Endothelial cell of umbilical vein (primary cell): ENCODE measurements around the gene METTL25. TPM values are rescaled to one million over a fixed set of nuclear protein-coding genes. Genes with fewer than 3 reads are reported as not detected.

ENCODE experiments used
- BruUV-seq: library from RNA; stranded (reverse); fragments of 400-500 nt; replicated peaks from 2 replicates; lab custom pipeline; 2021; lab: Mats Ljungman, UMichigan
- CTCF ChIA-PET: fragments of 300-600, 350-600 bp; sonication (Branson Sonifier 250); formaldehyde crosslinking; loops from one replicate; lab custom pipeline; 2021; ENCODE audit warnings: antibody characterized with exemption, inconsistent platforms; lab: Charles Lee
- POLR2A ChIA-PET: fragments of 300-600, 350-600 bp; sonication (Branson Sonifier 250); formaldehyde crosslinking; loops from one replicate; lab custom pipeline; 2021; ENCODE audit warnings: antibody characterized with exemption, inconsistent platforms; lab: Charles Lee
- DNase-seq: peaks from one replicate; pipeline ENCODE4 v3.0.0-alpha.2; 2011; ENCODE audit warnings: low read depth, low spot score
- FAIRE-seq: peaks from 2 replicates; lab custom pipeline; 2011; peaks lifted over from hg19 to GRCh38; lab: Jason Lieb, UNC
- H2AFZ ChIP-seq: 2 replicates; pipeline ENCODE4 v1.6.0; 2012; ENCODE audit warnings: low read depth, low read length, control low read depth, inconsistent platforms
- H3K27ac ChIP-seq: 2 replicates; pipeline ENCODE4 v1.5.1; 2011; ENCODE audit warnings: low read depth, mild to moderate bottlenecking, control low read depth, low read length, moderate library complexity; ENCODE audit not compliant: insufficient read depth
- H3K27me3 ChIP-seq, 2 experiments: 2 replicates each; pipeline versions ENCODE4 v1.6.0 to v1.6.1; 2011; ENCODE audit warnings: low read length in 2 of 2, mixed read lengths in 1 of 2; ENCODE audit not compliant: control insufficient read depth in 2 of 2, insufficient read depth in 2 of 2
- H3K36me3 ChIP-seq, 2 experiments: 2 replicates in 1 of 2; 3 replicates in 1 of 2; pipeline ENCODE4 v1.5.1; 2011; ENCODE audit warnings: low read length in 2 of 2, mild to moderate bottlenecking in 1 of 2, moderate library complexity in 1 of 2; ENCODE audit not compliant: control insufficient read depth in 2 of 2, insufficient read depth in 2 of 2; ENCODE audit errors: extremely low read depth in 1 of 2
- H3K4me1 ChIP-seq: 3 replicates; pipeline ENCODE4 v1.5.1; 2011; ENCODE audit warnings: mild to moderate bottlenecking, low read length; ENCODE audit not compliant: control insufficient read depth, insufficient read depth; ENCODE audit errors: extremely low read depth
- H3K4me2 ChIP-seq: 2 replicates; pipeline ENCODE4 v1.6.1; 2011; ENCODE audit warnings: low read length, control low read depth, mixed read lengths; ENCODE audit not compliant: insufficient read depth
- H3K4me3 ChIP-seq, 3 experiments: fragments of 200-600 bp in 1 of 3; sonication (generic), shearing (Covaris generic) in 1 of 3; replicated peaks in 1 of 3; 2 replicates each; pipeline ENCODE4 v1.5.1; 2011 to 2016; ENCODE audit warnings: control low read depth in 3 of 3, low read length in 3 of 3, mild to moderate bottlenecking in 2 of 3, inconsistent platforms in 1 of 3, low read depth in 1 of 3, moderate library complexity in 1 of 3; ENCODE audit not compliant: insufficient read depth in 1 of 3
- H3K79me2 ChIP-seq: 2 replicates; pipeline ENCODE4 v1.6.0; 2012; ENCODE audit warnings: low read length, inconsistent platforms; ENCODE audit not compliant: control insufficient read depth, insufficient read depth
- H3K9ac ChIP-seq: replicated peaks from 2 replicates; pipeline ENCODE3; 2011; ENCODE audit warnings: low read length, control low read depth; ENCODE audit not compliant: insufficient read depth; ENCODE audit errors: extremely low read depth
- H3K9me1 ChIP-seq: replicated peaks from 3 replicates; pipeline ENCODE4 v1.6.0; 2011; ENCODE audit warnings: mild to moderate bottlenecking, low read length; ENCODE audit not compliant: control insufficient read depth, insufficient read depth; ENCODE audit errors: extremely low read depth
- H3K9me3 ChIP-seq: replicated peaks from 2 replicates; pipeline ENCODE4 v1.5.1; 2012; ENCODE audit warnings: low read length, inconsistent platforms; ENCODE audit not compliant: control insufficient read depth, insufficient read depth
- H4K20me1 ChIP-seq: replicated peaks from 2 replicates; pipeline ENCODE3; 2011; ENCODE audit warnings: mild to moderate bottlenecking, low read length; ENCODE audit not compliant: control insufficient read depth, insufficient read depth; ENCODE audit errors: extremely low read depth
- CTCF ChIP-seq, 2 donors: IDR thresholded peaks; 1 replicate in 1 of 2; 2 replicates in 1 of 2; pipeline ENCODE4 v1.5.1; 2011; ENCODE audit warnings: low read length in 2 of 2, mild to moderate bottlenecking in 2 of 2, moderate library complexity in 2 of 2, control low read depth in 1 of 2, inconsistent platforms in 1 of 2, low read depth in 1 of 2; ENCODE audit not compliant: insufficient read depth in 1 of 2; ENCODE audit errors: extremely low read depth in 1 of 2
- EZH2 ChIP-seq: IDR thresholded peaks from 2 replicates; pipeline ENCODE4 v1.6.1; 2012; ENCODE audit warnings: borderline replicate concordance, low read depth, mild to moderate bottlenecking, moderate library complexity, low read length, inconsistent platforms; ENCODE audit not compliant: severe bottlenecking
- FOS ChIP-seq: IDR thresholded peaks from 2 replicates; pipeline ENCODE4 v1.6.1; 2011; ENCODE audit warnings: mild to moderate bottlenecking, low read length, moderate library complexity, borderline replicate concordance; ENCODE audit not compliant: insufficient read depth
- GATA2 ChIP-seq: IDR thresholded peaks from 2 replicates; pipeline ENCODE4 v1.7.0; 2011; ENCODE audit warnings: low read depth, mild to moderate bottlenecking, moderate library complexity, mixed read lengths, low read length; ENCODE audit not compliant: insufficient read length, insufficient read depth
- JUN ChIP-seq: IDR thresholded peaks from 2 replicates; pipeline ENCODE4 v1.6.1; 2011; ENCODE audit warnings: borderline replicate concordance, low read depth; ENCODE audit not compliant: insufficient read length, insufficient read depth
- MAX ChIP-seq: IDR thresholded peaks from 2 replicates; pipeline ENCODE4 v1.6.1; 2011; ENCODE audit not compliant: insufficient read depth, insufficient read length
- MYC ChIP-seq: IDR thresholded peaks from one replicate; pipeline ENCODE4 v1.6.1; 2011; ENCODE audit warnings: mild to moderate bottlenecking, low read depth, low read length
- POLR2A ChIP-seq: IDR thresholded peaks from 2 replicates; pipeline ENCODE4 v1.6.1; 2012; ENCODE audit warnings: low read depth, mild to moderate bottlenecking, control low read depth, low read length
- POLR2AphosphoS5 ChIP-seq: IDR thresholded peaks from 2 replicates; pipeline ENCODE4 v1.6.1; 2012; ENCODE audit warnings: low read depth, mild to moderate bottlenecking, control low read depth, low read length, moderate library complexity; ENCODE audit not compliant: insufficient read depth
- dilution Hi-C: fragments of 300-500 bp; cut with MboI; formaldehyde crosslinking; loops from one replicate; pipeline ENCODE4 v1.15.0; 2019; ENCODE audit warnings: low sequenced_read_pairs; ENCODE audit not compliant: extremely low pct_ligation_motif_present
- intact Hi-C: fragments of 100-400 bp; cut with micrococcal nuclease; formaldehyde crosslinking; loops from one replicate; pipeline ENCODE4 v1.10.0; 2022
- polyA plus RNA-seq, 4 experiments: library from polyadenylated mRNA; depleted of rRNA in 3 of 4; stranded (reverse) in 3 of 4; unstranded in 1 of 4; fragments of >200 nt; gene quantifications; 2 replicates each; pipeline versions ENCODE4 v1.2.1 to v1.2.3, GENCODE V29; 2011 to 2012; ENCODE audit warnings: missing spikeins in 1 of 4
- total RNA-seq: library from RNA; stranded (reverse); gene quantifications from 2 replicates; pipeline ENCODE4 v1.2.3, GENCODE V29; 2021

The METTL25 gene
- total and polyA plus RNA-seq, 2 donors (not counting 3 experiments of a cell fraction or from before 2014, with no cell fraction given), result 6.5 to 8.5 TPM

- H3K4me1 ChIP-seq, result no peaks in the 10 kb centered on the region
- H3K9me3 ChIP-seq, result no peaks in the 10 kb centered on the region
- intact Hi-C loops (no loop called here), dilution Hi-C loops (no loop called here)
- no peaks in the 10 kb centered on the region for H3K27me3 ChIP-seq
- BruUV-seq, result no TSS peak
- no peak overlapping the region for H3K4me2 ChIP-seq
- H3K4me3 ChIP-seq, result no peak overlapping the region
- FAIRE-seq (no peak), DNase-seq (no peak)
- H4K20me1 ChIP-seq, result no peaks in the 10 kb centered on the region
- no peak overlapping the region for H3K27ac ChIP-seq
- ChIA-PET CTCF (interaction anchor here (1.2 kb wide), 1 partner anchor 12 kb away, joined by 4 read pairs; no protein-coding TSS in a partner anchor), POLR2A (no interaction called here)
- no peaks in the 10 kb centered on the region for H3K36me3 ChIP-seq
- H2AFZ ChIP-seq, result no peak overlapping the region
- no peak overlapping the region for H3K9ac ChIP-seq
- H3K9me1 ChIP-seq, result no peaks in the 10 kb centered on the region
- no peaks in the 10 kb centered on the region for H3K79me2 ChIP-seq
- TF ChIP-seq POLR2AphosphoS5 (no peak), MYC (no peak), MAX (no peak), CTCF (IDR thresholded peaks at IDR 0.05; ENCODE audit: extremely low read depth in 1 of 2, insufficient read depth in 1 of 2, low read depth in 1 of 2, low read length in 2 of 2) (no peak), POLR2A (no peak), JUN (no peak), FOS (no peak), GATA2 (no peak), EZH2 (no peak)
Measured at GRCh38 chr12:82426081-82426480, 67.8 kb downstream of the METTL25 start.
